GM18909 (cell line): ENCODE data around the gene CYP19A1.
"Not testable (repeated sequence)": the region's sequence is repeated elsewhere in the genome, so short reads cannot be mapped to it uniquely, and the experiment has no call there.

ENCODE experiments used
- ATAC-seq: cut with Tn5 transposase; IDR thresholded peaks from one replicate; pipeline ENCODE4 v1.9.1; 2021; ENCODE audit warnings: mild to moderate bottlenecking; ENCODE audit not compliant: unreplicated experiment, poor library complexity

CYP19A1 gene

DNA sequence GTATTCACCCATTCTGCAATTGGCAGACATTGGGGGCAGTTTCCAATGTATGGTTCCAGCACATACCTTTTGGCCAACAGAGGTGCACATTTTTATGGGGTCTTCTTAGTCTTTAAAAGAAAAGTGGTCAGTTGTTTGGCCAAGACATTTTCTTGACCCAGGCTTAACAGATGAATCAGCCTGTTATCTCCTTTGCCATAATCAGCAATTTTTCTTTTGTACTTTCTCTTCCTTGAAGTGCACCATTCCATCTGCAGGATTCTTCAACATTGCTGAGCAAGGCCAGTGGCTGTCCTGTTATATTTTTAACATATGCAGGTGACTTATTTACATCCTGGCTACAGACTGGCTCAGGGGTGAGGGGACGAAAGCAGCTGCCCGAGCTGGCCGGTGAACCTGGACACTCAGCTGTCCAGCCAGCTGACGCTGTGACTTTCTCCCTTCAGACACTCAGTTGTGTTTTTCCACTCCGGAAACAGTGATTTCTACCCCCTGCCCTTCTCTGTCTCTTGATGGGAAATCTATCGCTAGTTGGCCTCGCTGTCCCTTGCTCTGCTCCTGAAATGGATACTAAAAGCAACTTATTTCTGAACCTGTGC lies 147.2 kb downstream of the CYP19A1 start:
- ATAC-seq: no peak

DNA sequence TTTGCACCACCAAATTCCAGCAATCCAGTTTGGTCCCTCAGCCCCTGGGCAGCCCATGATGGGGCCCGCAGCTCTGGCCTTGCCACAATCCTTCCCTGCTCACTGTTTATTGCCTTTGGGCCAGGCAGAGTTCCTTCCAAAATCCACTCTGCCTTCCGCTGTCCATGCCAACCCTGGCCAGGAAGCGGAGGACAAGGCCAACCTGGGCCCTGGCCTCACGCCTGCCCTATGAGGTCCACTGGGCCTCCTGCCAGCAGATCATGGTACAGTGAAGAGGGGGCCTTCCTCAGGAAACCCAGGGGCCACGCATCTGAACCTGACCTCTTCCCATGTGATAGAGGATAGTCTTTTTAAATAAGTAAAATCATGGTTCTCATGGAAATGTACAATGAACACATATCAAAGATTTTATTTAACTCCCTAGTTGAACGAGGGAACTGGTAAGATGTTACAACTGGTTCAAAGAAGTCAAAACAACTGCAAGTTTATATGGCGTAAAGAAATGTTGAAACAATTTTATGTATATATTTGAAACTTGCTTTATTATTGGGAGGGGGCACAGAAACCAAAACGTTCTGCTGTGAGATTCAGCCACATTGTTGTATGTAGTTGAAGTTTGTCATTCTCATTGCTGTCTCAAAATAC lies 147.8 kb downstream of the CYP19A1 start:
- no peak for ATAC-seq

DNA sequence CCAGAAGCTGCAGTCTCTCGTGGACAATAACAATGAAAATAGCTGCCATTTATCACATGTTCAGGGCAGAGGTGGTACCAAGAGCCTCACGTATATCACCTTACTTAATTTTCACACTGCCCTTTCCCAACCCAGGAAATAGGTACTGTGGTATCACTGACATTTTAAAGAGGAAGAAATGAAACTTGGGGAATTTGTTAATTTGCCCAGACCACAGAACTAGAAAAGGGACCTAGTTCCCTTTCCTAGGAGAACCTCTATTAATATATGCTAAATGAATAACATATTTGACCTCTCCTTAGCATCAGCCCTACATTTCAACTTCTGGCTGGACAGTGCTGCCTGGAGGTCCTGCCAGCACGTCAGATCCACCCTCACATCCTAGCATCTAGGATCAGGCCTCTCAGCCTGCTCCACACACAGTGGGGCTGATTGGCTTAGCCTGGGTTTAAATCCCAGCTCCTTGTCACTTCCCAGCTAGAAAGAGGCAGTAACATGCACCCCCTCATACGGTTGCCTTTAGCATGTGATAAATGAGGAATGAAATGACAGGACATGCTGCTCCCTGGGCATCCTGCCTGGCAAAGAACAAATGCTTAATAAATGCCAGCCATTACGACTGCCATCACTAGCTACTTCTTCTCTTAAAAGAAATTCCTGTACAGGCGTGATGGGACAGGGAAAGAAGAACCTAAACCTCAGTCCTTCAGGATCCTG lies 148.6 kb downstream of the CYP19A1 start:
- ATAC-seq: no peak

DNA sequence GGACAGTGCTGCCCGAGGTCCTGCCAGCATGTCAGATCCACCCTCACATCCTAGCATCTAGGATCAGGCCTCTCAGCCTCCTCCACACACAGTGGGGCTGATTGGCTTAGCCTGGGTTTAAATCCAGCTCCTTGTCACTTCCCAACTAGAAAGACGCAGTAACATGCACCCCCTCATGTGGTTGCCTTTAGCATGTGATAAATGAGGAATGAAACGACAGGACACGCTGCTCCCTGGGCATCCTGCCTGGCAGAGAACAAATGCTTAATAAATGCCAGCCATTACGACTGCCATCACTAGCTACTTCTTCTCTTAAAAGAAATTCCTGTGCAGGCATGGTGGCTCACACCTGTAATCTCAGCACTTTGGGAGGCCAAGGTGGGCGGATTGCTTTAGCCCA lies 149.6 kb downstream of the CYP19A1 start:
- ATAC-seq: not testable (repeated sequence)

DNA sequence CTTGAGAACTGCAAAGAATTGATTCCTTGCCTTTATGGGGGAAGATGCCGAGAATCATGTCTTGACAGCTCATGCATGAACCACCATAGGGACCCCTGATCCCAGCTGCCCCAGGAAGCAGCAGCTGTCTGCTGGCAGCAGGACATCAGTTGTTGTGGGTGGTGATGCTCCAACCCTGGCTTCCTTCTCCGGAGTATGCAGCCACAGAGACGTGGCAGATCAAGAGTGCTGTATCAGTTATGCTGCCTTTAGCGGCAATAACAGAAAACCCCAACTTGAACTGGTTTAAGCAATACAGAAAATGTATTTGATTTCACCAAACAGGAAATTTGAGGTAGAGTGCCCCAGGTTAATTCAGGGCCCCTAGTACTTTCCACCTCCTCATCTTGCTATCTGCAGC lies 151.5 kb downstream of the CYP19A1 start:
- ATAC-seq: no peak

DNA sequence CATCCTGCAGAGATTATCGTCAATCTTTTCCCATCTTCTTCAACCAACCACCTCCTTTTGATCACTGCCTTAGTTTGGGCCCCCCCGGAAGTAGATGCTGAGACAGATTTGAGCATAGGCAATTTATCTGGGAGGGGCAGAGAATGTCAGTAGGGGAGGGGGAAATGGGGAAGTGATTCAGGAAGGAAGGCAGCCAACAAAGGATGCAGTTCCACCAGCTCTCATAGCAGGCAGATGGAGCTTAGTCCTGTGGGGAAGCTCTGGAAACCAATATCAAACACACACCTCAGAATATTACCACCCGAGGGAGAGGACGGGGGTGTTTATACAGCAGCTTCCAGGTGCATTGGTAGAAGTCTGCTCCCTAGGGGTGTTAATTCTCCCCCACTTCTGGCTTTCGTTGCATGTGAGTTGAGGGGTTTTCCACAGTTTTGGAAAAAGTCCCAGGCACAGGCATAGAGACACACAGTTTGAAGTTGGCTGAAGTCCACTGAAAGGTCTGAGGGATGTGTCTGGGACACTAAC lies 152.2 kb downstream of the CYP19A1 start:
- no peak for ATAC-seq

DNA sequence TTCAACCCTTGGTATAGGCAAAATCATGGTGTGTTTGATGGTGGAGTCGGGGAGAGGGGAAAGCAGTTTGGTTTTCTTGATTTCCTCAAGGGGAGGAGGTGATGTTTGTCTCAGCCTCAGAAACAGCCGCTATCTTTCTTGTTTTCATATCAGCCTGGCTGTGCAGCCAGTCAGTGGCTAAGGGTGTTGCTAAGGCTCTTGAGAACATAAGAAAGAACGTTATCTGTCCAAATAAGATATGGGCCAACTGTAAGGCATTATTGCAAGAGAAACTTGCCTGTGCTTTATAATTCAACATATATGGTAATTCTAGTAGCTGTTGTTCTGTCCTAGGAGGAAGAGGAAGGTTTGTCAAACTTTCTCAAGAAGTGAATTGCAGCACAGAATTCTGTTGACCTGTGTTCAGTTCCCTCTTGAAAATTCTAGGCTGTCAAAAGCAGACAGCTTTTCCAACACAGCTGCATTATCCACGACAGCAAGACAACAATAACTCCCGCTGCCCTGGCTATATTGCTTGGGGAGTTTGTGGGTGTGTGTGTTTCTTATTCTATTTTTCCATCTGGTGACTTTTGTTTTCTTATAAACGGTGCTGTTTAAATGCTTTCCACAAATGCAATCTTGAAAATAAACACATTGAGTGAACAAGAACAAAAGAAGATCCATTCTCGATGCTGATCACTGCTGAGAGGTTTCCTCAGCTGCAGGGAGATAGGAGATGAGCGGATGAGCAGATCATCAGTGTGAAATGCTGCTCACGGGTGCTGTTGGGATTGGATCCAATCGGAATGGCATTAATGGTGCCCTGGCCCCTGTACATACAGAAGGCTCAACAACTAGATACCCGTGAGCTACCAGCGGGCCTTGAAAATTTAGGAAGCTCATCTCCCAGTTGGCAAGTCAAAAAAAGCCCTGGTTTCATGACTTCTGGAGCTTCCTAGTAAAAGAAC lies 152.9 kb downstream of the CYP19A1 start:
- ATAC-seq: no peak

DNA sequence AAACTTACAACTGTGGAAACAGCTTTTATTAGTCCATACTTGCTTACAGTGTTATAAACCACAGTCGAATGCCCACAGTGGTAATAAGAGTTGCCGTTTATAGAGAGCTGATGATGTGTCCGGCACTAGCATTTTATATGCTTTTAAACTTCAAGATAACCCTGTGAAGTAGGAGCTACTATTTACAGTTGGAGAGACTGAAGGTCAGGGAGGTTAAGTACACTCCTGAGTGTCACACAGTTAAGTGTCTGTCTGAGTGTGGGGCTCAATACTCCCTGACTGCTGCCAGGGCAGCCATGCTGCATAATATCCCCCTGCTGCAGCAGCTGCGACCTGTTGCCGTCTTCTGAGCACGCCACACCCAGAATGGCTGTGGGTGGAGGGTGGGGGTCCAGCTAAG lies 153.8 kb downstream of the CYP19A1 start:
- no peak for ATAC-seq

DNA sequence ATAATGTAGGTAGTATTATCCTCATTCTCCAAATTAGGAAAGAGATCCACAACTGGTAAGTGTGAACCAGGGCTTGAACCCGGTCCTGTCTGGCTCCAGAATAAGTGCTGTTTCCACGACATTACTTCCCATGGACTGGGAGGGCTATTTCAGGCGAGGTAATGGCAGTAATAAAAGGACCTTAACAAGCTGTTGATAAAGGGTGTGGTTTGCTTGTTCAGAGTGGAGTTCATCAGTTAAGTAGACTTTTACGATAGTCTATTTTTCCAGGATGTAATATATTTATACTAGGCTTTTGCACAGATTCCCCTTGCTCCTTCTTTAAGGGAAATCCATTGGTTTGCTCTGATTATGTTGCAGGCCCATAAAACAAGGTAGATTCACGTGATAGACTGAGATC lies 155.3 kb downstream of the CYP19A1 start:
- ATAC-seq: no peak

DNA sequence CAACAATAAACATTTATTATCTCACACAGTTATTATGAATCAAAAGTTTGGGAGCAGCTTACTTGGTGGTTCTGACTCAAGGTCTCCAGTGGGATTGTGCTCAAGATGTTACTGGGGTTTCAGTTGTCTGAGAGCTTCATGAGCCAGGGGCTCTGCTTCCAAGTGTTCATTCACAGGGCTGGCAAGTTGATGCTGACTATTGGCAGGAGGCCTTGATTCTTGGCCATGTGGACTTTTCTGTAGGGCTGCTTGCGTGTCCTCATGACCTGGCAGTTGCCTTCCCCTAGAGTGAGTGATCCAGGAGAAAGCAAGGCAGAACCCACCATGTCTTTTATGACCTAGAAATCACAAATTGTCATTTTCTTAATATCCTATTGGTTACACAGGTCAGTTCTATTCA lies 156.5 kb downstream of the CYP19A1 start:
- no peak for ATAC-seq

DNA sequence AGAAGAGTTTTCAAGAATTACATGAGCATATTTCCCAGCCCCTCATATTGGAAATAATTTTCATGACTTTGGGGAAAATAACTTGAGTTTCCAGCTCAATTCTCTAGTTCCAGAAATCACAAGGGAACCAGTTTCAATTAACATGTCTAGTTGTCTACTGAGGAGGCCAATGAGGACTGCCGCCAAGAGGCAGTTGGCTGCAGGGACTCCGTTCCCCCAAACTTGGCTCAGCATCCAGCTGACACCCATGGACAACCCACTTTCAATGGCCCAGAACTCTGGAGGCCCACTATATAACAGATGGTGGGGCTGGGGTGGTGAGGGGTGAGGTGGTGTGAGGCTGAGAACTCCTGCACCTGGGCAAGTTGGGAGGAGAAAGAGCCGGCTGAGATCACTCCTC lies 157.2 kb downstream of the CYP19A1 start:
- ATAC-seq: no peak

DNA sequence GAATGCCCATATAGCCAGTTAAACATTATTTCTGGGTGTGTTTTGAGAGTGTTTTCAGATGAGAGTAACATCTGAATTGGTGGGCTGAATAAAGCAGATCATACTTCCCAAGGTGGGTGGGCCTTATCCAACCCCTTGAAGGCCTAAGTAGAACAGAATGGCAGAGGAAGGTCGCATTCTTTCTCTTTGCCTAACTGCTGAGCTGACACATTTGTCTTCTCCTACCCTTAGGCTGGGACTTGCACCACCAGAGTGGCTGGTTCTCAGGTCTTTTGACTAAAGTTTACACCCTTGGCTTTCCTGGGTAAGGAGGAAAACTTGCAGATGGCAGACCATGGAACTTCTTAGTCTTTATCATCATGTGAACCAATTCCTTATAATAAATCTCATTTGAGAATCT lies 157.9 kb downstream of the CYP19A1 start:
- ATAC-seq: no peak

DNA sequence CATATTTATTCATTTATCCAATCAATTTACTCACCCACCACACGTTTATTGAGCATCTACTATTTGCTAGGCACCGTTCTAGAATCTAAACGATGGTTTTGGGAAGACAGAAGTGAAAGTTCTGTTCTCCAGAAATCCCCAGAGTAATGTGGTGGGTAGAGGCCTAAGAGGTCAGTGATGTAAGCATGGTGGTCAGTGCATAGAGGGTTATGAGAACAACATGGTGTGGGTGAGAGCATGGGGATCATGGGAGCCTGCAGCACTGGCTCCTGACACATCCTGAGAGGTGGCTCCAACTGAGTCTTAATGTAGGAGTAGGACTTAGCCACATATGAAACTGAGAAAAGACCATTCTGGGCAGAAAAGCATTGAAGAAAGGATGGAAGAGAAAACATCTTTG lies 158.4 kb downstream of the CYP19A1 start:
- no peak for ATAC-seq

DNA sequence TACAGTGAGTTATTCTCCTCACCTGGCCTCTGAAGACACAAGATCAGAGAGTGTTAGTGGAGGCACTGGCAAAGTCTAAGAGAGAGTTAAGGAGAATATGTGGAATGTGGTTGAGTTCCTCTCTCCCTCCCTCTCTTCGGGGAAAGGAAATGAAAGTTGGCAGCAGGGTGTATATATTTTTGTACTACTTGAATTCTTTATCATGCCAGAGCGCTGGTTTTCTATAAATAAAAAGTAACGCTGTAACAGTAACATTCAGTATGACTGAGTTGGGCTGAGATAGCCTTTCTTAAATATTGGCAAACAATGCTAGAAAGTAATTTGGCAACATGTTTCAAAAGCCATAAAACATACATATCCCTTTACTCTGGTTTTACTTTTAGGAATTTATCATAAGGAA lies 166.2 kb downstream of the CYP19A1 start:
- ATAC-seq: no peak

DNA sequence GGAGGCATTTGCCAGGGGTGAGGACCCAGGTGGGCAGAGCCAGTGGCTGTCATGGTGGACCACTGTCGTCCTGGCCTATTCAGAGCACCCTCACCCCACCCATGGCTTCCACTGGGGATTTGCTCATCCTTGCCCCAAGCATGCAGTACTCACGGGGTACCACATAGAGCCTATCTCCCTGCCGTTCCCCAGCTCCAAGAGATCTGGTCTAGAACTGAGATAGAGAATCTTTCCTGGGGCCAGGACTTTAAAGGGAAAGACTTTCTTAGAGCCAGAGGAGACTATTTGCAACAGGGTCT lies 166.8 kb downstream of the CYP19A1 start:
- no peak for ATAC-seq

DNA sequence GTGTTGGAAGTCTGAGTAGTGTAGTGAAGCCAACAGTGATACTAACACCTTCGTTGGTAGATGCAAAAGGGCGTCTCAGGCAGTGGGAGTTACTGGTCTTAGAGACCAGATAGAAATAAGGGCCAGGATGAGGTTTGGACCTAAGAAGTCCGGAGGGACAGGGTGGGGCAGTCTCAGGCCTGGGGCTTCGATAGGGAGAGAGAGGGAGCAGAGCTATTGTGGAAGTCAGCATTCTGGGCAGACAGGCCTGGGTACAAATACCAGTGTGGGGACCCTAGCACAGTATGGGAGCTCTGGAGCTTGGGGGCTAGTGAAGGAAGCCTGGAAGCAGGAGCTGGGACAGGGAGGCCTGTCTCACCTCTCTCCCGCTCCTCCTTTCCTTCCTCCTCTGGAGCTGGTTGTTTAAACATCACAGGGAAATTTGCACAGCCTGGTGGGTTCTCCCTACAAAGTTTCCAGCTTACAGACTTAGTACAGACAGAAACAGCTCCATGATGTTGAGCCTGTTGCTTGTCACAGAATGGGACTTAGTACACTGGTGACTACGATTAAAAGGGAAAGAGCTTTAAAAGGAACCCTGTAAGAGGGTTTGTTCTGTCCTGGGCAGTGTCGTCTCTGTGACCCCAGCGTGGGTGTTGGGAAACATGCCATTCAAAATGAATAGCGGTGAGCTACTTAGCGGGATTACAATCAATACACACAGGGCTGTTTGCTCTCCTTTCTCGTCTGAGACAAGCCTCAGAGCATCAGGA lies 167.3 kb downstream of the CYP19A1 start:
- ATAC-seq: no peak

DNA sequence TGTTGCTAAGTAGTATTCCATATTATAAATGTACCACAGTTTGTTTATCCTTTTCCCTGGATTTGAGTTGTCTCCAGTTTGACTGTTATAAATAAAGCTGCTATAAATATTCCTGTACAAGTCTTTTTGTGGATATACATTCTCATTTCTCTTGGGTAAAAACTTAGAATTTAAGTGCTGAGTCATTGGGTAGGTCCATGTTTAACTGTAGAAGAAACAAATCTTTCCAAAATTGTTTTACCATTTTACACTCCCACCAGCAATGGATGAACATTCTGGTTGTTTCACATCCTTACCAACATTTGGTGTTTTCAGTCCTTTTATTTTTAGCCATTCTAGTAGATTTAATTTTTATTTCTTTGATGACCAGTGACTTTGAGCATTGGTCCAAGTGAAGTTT lies 169.7 kb downstream of the CYP19A1 start:
- no peak for ATAC-seq

DNA sequence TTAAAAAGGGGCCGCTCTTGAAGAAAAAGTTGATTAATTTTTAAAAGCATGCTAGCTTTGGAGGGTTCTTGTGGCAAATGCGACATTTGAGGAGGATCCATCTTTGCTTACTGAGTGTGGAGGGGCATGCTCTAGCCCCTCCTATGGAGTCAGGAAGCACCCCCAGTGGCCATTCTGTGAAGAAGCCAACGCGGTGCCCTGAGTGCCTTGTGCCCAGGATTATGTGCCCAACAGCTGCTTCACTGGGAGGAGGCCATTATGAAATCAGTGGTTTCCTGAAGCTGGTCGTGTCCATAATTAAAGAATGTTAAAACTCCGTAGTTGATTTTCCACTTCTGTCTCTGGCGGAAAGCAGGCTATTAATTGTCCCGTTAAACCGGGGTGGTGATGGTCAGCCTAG lies 174.6 kb downstream of the CYP19A1 start:
- ATAC-seq: no peak

DNA sequence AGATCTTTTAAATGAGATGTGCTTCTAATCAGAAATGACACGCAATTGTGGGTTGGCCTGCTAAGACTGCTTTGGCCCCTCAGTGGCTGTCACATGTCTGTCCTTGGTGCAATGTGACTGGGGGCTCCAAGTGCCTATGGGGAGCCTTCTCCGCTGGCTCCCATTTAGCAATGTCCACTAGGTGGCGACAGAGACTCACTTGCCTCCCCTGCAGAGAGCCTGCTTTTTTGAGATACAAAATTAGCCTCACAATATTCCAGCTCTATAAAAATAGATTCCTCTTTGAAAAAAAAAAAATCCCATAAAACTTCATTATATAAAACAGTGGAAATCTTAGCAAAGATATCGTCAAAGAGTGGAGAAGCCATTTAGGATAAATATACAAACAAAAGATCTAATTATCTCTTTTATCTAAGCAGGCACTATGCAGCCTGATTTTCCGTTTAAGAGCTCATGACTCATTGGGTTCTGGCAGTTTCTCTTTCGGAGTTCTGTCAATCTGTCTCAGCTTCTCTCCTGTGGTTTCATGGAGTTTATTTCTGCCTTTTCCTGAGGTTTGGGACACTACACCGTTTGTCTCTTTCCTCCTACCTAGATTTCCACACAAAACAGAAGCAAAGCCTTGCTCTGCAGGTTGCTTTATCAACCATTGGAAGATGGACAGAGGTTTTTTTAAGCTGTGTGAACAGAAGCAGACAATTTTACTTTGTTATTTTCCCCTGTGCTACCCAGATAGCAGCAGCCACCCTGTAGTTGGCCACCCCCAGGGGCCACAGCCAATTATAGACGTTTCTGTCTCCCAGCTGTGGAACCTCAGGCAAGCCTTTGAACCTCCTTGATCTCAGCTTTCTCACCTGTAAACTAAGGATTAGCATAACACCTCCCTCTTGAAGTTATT lies 175.3 kb downstream of the CYP19A1 start:
- ATAC-seq: no peak
